Activated T-helper 2 cell treated with anti-CD3 and anti-CD28 coated beads, Interferon-gamma antibody, Interleukin-2, Interleukin-4, amounts not matched to agents 10 μg/mL and 5 μg/mL and 100 μg/mL, durations not matched to agents 14 hours and 24 hours and 36 hours (primary cell): ENCODE measurements around the gene SLC39A11. TPM values are rescaled to one million over a fixed set of nuclear protein-coding genes. Genes with fewer than 3 reads are reported as not detected.
"Not testable (repeated sequence)": the region's sequence is repeated elsewhere in the genome, so short reads cannot be mapped to it uniquely, and the experiment has no call there.

Experiments used
- DNase-seq: peaks from one replicate; pipeline ENCODE4 v3.0.0; 2021; ENCODE audit warnings: low spot score
- H3K27ac Mint-ChIP-seq: one replicate; pipeline ENCODE4 v1.8.0; 2021; ENCODE audit warnings: mixed read lengths
- H3K27me3 Mint-ChIP-seq: one replicate; pipeline ENCODE4 v1.8.0; 2021; ENCODE audit warnings: low read depth, mixed read lengths
- H3K36me3 Mint-ChIP-seq: one replicate; pipeline ENCODE4 v1.8.0; 2021; ENCODE audit warnings: low read depth, mixed read lengths
- H3K4me1 Mint-ChIP-seq: one replicate; pipeline ENCODE4 v1.8.0; 2021; ENCODE audit warnings: low read depth, mixed read lengths
- H3K4me3 Mint-ChIP-seq: one replicate; pipeline ENCODE4 v1.8.0; 2021; ENCODE audit warnings: low read depth, mild to moderate bottlenecking, moderate library complexity, mixed read lengths
- H3K9me3 Mint-ChIP-seq: one replicate; pipeline ENCODE4 v1.8.0; 2021; ENCODE audit warnings: mixed read lengths
- intact Hi-C: fragments of 100-400 bp; cut with micrococcal nuclease; formaldehyde crosslinking; loops from one replicate; pipeline ENCODE4 v1.15.1; 2023
- total RNA-seq: library from RNA; stranded (reverse); gene quantifications from 2 replicates; pipeline ENCODE4 v1.2.3, GENCODE V29; 2022

The SLC39A11 gene
- total RNA-seq, 1 donor from 2014 or later: 20.2 TPM

DNA sequence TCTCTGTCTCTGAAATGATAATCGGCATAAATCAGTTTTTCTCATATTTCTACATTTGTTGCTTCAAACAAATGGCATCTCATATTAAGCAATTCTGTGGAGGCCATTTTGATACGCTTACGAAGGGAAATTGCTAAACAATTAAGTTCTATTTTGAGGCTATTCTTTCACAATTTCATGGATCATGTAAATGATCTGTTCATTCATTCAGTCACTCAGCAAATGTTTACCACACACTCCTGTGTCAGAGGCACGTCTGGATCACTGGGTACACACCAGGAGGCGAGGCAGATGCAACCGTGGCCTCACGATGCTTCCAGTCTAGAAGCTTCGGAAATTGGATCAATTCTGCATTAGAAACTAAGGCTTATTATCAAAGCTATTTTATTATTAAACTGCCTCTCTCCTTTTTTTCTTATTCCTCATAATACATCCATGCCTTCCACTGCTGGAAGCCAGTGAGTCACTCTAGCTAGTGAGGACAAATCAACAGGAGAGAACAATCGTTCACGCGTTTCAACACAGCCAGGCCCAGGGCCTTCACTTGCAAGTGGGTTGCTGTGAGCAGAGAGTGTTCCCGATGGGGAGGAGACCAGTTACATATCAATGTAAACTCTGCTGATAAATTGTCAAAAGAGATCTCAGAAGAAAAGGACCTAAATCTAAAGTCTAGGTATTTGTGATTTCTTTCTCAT is 11.3 kb upstream of the SLC39A11 start:
- intact Hi-C loops: no loop called here
- Mint-ChIP-seq H3K4me3 (no peak overlapping the region), H3K27me3 (peaks cover 2% of the 10 kb centered on the region), H3K9me3 (no peaks in the 10 kb centered on the region), H3K36me3 (no peaks in the 10 kb centered on the region), H3K4me1 (no peaks in the 10 kb centered on the region), H3K27ac (no peak overlapping the region)
- DNase-seq: no peak

DNA sequence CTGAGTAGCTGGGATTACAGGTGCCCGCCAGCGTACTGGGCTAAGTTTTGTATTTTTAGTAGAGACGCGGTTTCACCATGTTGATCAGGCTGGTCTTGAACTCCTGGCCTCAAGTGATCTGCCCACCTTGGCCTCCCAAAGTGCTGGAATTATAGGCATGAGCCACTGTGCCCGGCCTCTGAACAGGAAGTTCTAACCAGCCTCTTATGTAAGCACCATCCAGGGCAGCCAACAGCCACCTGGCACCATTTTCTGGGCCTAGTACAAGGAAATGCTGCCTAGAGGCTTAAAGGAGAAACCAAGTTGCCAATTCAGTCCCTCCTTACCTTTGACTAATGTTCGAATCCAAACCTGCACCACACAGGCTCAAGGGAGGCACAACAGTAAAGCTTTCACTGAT is 8.5 kb upstream of the SLC39A11 start:
- Mint-ChIP-seq H3K4me3 (no peak overlapping the region), H3K4me1 (no peaks in the 10 kb centered on the region), H3K9me3 (no peaks in the 10 kb centered on the region), H3K27me3 (peaks cover 2% of the 10 kb centered on the region), H3K36me3 (no peaks in the 10 kb centered on the region), H3K27ac (no peak overlapping the region)
- no peak for DNase-seq
- intact Hi-C loops: no loop called here

DNA sequence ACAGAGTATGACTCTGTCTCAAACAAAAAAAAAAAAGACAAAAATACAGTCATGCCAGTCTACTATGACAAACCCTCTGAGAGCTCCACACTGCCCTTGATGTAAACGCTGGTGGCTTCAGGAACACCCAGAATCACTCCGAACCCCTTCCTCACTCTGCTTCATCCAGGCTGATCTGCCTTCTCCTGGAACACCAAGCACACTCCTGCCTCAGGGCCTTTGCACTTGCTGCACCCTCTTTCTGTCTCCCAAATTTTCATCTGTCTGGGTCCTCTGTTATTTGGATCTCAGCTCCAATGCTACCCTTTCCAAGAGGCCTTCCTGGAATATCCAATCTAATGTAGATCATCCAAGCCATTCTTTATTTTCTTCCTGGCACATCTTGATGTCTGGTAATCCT is 7.9 kb upstream of the SLC39A11 start:
- Mint-ChIP-seq H3K4me3 (no peak overlapping the region), H3K4me1 (no peaks in the 10 kb centered on the region), H3K36me3 (no peaks in the 10 kb centered on the region), H3K27me3 (peaks cover 5% of the 10 kb centered on the region), H3K27ac (no peak overlapping the region), H3K9me3 (no peaks in the 10 kb centered on the region)
- intact Hi-C loops: no loop called here
- no peak for DNase-seq

DNA sequence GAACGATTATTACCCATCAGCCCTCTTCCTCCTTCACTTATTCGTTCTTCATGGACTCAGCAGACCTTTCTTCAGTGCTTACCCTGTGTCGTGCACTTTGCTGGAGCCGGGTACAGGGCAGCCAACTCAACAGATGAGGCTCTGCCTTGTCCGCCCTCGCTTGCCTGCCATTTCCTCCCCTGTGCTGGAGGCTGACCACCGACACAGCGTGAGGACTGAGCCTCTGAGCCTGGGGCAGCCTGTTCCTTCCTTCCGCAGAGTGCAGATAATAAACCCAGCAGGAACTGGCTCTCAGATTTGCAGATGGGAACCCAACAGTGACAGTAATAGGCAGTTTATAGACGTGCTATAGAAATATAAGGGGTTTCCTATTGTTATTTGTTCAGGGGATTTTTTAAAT is 7.0 kb upstream of the SLC39A11 start:
- no peaks in the 10 kb centered on the region for H3K36me3 Mint-ChIP-seq
- H3K4me1 Mint-ChIP-seq: no peaks in the 10 kb centered on the region

DNA sequence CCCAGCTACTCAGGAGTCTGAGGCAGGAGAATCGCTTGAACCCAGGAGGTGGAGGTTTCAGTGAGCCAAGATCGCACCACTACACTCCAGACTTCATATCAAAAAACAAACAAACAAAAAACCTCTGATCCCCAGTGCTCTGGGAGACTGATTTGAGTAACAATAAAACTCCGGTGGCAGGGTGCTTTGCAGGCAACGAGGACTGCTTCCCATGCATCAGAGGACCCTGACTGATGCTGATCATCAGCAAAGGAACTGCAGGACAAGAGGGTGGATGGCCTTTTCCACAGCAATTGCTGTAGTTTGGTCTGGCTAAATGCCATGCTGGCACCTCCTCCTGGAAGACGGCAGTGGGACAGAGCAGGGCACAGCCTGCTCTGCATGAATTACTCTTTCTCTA is 6.4 kb upstream of the SLC39A11 start:
- no peak for DNase-seq
- intact Hi-C loops: no loop called here
- Mint-ChIP-seq H3K4me1 (no peaks in the 10 kb centered on the region), H3K27ac (no peak overlapping the region), H3K4me3 (no peak overlapping the region), H3K27me3 (peaks cover 7% of the 10 kb centered on the region), H3K9me3 (no peaks in the 10 kb centered on the region), H3K36me3 (no peaks in the 10 kb centered on the region)

More for the DNA sequence above, 7.0 kb upstream of the SLC39A11 start:
- Mint-ChIP-seq H3K4me3 (no peak overlapping the region), H3K27me3 (peaks cover 7% of the 10 kb centered on the region), H3K27ac (no peak overlapping the region), H3K9me3 (no peaks in the 10 kb centered on the region)
- no peak for DNase-seq
- intact Hi-C loops: no loop called here

DNA sequence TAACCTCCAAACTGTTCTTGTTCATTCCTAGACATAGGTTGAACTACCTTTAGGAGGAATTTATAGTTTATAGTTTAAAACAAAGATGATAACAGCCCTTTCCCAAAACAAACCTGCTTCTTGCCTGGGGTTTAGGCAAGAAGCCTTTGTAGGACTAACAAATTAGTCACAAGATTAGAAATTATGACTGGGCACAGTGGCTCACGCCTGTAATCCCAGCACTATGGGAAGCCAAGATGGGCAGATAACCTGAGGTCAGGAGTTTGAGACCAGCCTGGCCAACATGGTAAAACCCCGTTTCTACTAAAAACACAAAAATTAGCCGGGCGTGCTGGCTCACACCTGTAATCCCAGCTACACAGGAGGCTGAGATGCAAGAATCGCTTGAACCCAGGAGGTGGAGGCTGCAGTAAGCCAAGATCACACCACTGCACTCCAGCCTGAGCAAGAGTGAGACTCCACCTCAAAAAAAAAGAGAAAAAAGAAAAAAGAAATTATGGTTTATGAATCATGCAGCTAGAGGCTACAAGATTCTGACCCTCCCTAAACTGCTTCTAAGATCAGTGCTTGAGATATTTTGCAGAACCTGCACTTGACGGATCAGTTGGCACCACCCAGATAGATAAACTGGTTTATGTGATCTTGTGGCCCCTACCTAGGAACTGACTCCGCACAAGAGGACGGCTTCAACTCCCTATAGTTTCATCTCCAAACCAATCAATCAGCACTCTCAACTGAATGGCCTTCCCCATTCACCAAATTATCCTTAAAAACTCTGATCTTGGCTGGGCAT is 5.7 kb upstream of the SLC39A11 start:
- H3K4me1 Mint-ChIP-seq, intact Hi-C loops, H3K4me3 Mint-ChIP-seq, H3K27me3 Mint-ChIP-seq, H3K36me3 Mint-ChIP-seq, H3K27ac Mint-ChIP-seq, DNase-seq, H3K9me3 Mint-ChIP-seq: not testable (repeated sequence)

DNA sequence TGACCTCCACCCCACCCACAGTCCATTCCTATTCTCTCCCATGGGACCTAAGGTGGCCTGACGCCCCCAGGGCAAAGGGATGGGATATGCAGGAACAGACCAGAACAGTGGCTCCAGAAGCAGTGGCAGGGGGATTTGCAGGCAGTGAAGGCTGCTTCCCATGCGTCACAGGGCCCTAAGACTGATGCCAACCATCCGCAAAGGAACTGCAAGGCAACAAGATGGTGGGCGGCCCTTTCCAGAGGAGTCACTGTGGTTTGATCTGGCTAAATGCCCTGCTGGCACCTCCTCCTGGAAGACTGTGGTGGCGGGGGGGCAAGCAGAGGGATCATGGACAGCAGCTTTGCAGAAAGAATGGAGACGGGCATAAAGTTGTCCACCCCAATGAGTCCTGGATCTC is 4.4 kb upstream of the SLC39A11 start:
- H3K36me3 Mint-ChIP-seq: no peaks in the 10 kb centered on the region
- intact Hi-C loops: no loop called here
- no peak overlapping the region for H3K27ac Mint-ChIP-seq
- no peak for DNase-seq
- H3K9me3 Mint-ChIP-seq: no peaks in the 10 kb centered on the region
- peaks cover 7% of the 10 kb centered on the region for H3K27me3 Mint-ChIP-seq
- H3K4me1 Mint-ChIP-seq: peaks cover 2% of the 10 kb centered on the region
- H3K4me3 Mint-ChIP-seq: no peak overlapping the region

DNA sequence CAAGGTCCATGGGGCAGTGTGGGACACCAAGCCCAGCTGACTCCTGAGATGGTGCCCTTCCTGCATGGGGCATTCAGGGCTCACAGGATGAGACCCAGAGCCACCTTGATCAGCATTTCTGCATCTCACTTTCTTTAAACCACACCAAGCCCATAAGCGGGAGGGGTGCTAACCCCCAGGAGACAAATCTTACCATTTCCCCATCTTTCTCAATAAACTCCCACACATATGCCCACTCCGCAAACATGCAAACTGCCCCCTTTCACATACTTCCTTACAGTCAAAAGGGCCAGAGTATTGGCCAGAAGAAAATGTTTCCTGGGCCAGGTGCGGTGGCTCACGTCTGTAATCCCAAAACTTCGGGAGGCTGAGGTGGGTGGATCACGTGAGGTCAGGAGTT is 3.7 kb upstream of the SLC39A11 start:
- Mint-ChIP-seq H3K4me1 (peaks cover 6% of the 10 kb centered on the region), H3K4me3 (no peak overlapping the region), H3K27me3 (peaks cover 7% of the 10 kb centered on the region), H3K9me3 (no peaks in the 10 kb centered on the region), H3K36me3 (no peaks in the 10 kb centered on the region), H3K27ac (no peak overlapping the region)
- intact Hi-C loops: no loop called here
- DNase-seq: no peak

DNA sequence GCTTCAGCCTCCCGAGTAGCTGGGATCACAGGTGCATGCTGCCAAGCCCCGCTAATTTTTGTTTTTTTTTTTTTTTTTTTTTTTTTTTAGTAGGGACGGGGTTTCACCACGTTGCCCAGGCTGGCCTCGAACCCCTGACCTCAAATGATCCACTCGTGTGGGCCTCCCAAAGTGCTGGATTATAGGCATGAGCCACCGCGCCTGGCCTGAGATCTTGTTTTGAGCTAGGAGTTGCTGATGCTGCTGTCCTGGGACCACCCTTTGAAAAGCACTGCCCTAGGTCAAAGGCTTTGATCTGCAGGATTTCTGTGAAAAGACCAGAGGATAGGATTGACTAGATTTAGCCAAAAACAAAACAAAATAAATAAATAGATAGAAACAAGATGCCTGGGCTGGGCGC is 798 bp upstream of the SLC39A11 start:
- Mint-ChIP-seq H3K27me3 (peaks cover 5% of the 10 kb centered on the region), H3K27ac (no peak overlapping the region), H3K9me3 (no peaks in the 10 kb centered on the region), H3K4me3 (no peak overlapping the region), H3K4me1 (peaks cover 10% of the 10 kb centered on the region), H3K36me3 (no peaks in the 10 kb centered on the region)
- no peak for DNase-seq
- intact Hi-C loops: loop anchor here (5.0 kb wide), 1 partner anchor 101 kb away; no protein-coding TSS in a partner anchor

DNA sequence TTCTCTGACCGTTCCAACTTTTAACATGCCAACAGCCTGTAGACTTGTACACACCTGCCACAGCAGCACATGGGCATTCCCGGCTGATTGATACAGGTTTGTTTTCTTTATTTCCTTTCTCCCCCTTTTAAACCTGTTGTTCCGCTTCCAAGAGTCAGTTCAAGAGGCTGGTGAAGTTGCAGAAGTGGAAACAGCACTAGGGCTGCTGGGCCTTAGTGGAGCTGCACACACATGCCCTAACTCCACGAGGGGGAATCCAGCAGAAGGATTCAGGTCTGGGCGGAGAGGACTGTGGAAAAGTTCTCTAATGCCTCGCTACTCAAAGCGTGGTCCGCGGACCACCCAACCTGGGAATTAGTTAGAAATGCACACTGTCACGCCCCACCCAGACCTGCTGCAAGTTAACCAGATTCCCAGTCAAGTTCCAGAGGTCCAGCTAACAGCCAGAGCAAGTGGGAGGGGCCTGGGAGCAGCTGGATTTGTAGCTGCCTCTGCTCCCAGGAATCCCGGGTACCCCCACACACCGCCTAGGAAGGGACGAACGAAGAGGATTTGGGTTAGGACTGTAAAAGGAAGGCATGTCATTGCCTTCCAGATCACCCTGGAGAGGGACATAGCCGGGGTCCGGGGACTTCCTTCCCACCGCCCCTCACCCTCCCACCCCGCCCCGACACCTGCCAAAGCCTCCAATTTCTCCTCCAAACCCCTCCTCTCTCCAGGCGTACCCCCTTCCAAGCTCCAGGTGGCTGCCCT is 542 bp downstream of the SLC39A11 start:
- H3K27me3 Mint-ChIP-seq: peaks cover 5% of the 10 kb centered on the region
- H3K4me3 Mint-ChIP-seq: peak overlapping the region; percentile 92
- peak overlapping the region; percentile 88 for H3K27ac Mint-ChIP-seq
- peaks cover 8% of the 10 kb centered on the region for H3K36me3 Mint-ChIP-seq
- H3K4me1 Mint-ChIP-seq: peaks cover 10% of the 10 kb centered on the region
- intact Hi-C loops: loop anchor here (1.0 to 5.0 kb wide), 2 partner anchors 100 to 367 kb away; no protein-coding TSS in a partner anchor
- no peaks in the 10 kb centered on the region for H3K9me3 Mint-ChIP-seq
- DNase-seq: no peak

DNA sequence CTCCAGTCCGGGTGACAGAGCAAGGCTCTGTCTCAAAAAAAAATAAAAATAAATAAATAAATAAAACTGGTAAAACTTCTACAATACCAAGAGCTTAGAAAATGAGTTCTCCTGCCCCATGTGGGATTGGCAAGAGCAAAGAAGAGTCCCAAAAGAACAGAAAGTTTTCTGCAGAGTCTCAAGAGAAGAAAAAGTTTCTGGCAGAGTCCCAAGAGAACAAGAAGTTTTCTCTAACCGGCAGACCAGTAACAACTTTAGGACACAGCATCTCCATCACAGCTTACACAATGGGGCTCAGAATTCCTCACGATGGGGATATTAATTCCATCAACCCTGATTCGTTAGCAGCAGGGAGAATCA is 1.1 kb downstream of the SLC39A11 start:
- no peak for DNase-seq
- H3K27me3 Mint-ChIP-seq: peaks cover 5% of the 10 kb centered on the region
- intact Hi-C loops: loop anchor here (5.0 kb wide), 1 partner anchor 99 kb away; no protein-coding TSS in a partner anchor
- H3K36me3 Mint-ChIP-seq: peaks cover 9% of the 10 kb centered on the region
- H3K4me3 Mint-ChIP-seq: peak overlapping the region; percentile 92
- H3K9me3 Mint-ChIP-seq: no peaks in the 10 kb centered on the region
- H3K27ac Mint-ChIP-seq: no peak overlapping the region
- peaks cover 10% of the 10 kb centered on the region for H3K4me1 Mint-ChIP-seq

DNA sequence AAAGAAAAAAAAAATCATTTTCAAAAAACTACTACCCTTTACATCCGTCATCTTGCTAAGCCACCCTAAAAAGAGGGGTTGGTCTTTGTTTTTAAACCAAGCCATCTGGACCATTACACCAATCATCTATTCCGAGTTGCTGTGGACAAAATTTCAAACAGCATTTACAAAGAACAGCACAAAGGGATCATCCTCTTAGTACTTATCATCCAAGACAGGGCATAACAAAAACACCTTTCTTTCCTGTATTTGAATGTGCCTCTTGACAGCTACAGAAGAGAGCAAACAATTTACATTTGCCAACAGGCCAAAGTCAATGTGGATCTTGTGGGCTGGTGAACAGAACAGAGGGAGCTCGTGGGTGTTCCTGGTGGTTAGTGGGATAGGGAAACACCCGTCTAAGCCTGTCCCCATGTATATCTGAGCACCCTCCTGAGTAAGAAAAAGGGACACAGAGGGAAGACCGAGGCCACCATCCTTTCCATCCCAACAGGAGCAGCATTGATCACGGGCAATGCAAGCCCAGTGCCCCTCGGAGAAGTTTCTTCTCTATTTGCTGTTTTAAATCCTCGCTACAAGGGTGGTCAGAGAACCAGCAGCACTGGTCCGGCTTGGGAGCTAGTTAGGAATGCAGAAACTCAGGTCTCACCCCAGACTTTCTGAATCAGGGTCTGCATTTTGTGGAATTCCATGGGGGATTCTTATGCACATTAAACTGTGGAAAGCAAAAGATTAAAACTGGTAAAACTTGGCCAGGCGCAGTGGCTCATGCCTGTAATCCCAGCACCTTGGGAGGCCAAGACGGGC is 1.9 kb downstream of the SLC39A11 start:
- Mint-ChIP-seq H3K27me3 (peaks cover 5% of the 10 kb centered on the region), H3K27ac (no peak overlapping the region), H3K9me3 (no peaks in the 10 kb centered on the region), H3K4me1 (peaks cover 10% of the 10 kb centered on the region), H3K4me3 (peak overlapping the region; percentile 32), H3K36me3 (peaks cover 16% of the 10 kb centered on the region)
- DNase-seq: no peak
- intact Hi-C loops: loop anchor here (5.0 kb wide), 1 partner anchor 98 kb away; no protein-coding TSS in a partner anchor
